Esophagus muscularis mucosa (tissue), 3 donors: ENCODE data around the gene SETBP1.

Experiments
- POLR2A ChIP-seq: fragments of 450-650 bp; IDR thresholded peaks from one replicate; pipeline ENCODE4 v1.6.1; 2017; ENCODE audit warnings: antibody characterized with exemption, moderate library complexity, mild to moderate bottlenecking, low read depth
- POLR2AphosphoS5 ChIP-seq, 2 donors: sonication (generic); formaldehyde crosslinking; IDR thresholded peaks; one replicate each; pipeline ENCODE4 v1.6.1; 2017; ENCODE audit warnings: antibody characterized with exemption in 2 of 2
- TF ChIP-seq, protein P1 (sequence below), 3 experiments: fragments of 200-600 bp in 2 of 3; fragments of 450-650 bp in 1 of 3; sonication (generic) in 2 of 3; IDR thresholded peaks; one replicate each; pipeline ENCODE4 v1.5.1; 2017 to 2019; ENCODE audit warnings: antibody characterized with exemption in 3 of 3, mild to moderate bottlenecking in 2 of 3, moderate library complexity in 1 of 3

DNA sequence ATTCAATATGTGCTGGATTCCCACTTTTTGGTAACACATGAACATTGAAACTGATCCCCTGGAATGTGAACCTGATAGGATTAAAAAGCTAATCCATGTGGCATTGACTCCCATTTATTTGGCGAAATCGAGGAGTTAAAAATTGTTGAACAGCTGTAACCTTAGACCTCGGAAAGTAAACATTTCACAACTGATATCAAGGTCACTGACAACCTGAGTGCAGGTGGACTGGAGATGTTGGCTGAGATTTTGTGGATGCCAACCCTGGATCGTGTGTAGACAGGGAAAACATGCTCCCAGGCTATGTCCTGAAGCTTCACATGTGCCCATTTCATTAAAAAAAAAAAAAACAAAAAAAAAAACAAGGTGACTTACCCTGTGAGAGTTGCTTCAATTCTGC lies 204.8 kb downstream of the SETBP1 start:
- TF ChIP-seq, protein P1, sequence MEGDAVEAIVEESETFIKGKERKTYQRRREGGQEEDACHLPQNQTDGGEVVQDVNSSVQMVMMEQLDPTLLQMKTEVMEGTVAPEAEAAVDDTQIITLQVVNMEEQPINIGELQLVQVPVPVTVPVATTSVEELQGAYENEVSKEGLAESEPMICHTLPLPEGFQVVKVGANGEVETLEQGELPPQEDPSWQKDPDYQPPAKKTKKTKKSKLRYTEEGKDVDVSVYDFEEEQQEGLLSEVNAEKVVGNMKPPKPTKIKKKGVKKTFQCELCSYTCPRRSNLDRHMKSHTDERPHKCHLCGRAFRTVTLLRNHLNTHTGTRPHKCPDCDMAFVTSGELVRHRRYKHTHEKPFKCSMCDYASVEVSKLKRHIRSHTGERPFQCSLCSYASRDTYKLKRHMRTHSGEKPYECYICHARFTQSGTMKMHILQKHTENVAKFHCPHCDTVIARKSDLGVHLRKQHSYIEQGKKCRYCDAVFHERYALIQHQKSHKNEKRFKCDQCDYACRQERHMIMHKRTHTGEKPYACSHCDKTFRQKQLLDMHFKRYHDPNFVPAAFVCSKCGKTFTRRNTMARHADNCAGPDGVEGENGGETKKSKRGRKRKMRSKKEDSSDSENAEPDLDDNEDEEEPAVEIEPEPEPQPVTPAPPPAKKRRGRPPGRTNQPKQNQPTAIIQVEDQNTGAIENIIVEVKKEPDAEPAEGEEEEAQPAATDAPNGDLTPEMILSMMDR (IDR thresholded peaks at IDR 0.05) = no peak
- TF ChIP-seq POLR2A = no peak
- TF ChIP-seq POLR2AphosphoS5 (IDR thresholded peaks at IDR 0.05) = no peak
